Measurements from ENCODE around the gene LTC4S. TPM values are rescaled to one million over a fixed set of nuclear protein-coding genes. Genes with fewer than 3 reads are reported as not detected.
A peak's percentile ranks its signal among the peaks of the same experiment; 100 is the strongest.

LTC4S gene
- total RNA-seq, 1 experiment from 2014 or later = 3.7 TPM

- Histone ChIP-seq H3K4me2 (ENCODE audit: insufficient read depth, insufficient read length, low read length) (no peak overlapping the region), H4K20me1 (ENCODE audit: control insufficient read depth, insufficient read depth, insufficient read length) (no peaks in the 10 kb centered on the region), H4K91ac (ENCODE audit: insufficient read length, low read depth, low read length) (no peak overlapping the region), H2BK5ac (ENCODE audit: insufficient read length, low read length) (no peak overlapping the region), H3K23me2 (ENCODE audit: insufficient read length, low read depth, low read length, poor library complexity, severe bottlenecking) (no peaks in the 10 kb centered on the region), H3K4ac (ENCODE audit: low read depth, low read length) (no peak overlapping the region), H3K14ac (ENCODE audit: insufficient read depth, low read length) (no peak overlapping the region), H3K79me2 (ENCODE audit: insufficient read depth, low read length) (peaks cover 7% of the 10 kb centered on the region; the same call in 1 of the 2 replicates), H2AFZ (ENCODE audit: low read length) (no peak overlapping the region), H3K79me1 (ENCODE audit: insufficient read depth, low read depth, low read length, poor library complexity, severe bottlenecking) (peaks cover 11% of the 10 kb centered on the region), H3K27ac (ENCODE audit: insufficient read length, low read depth, low read length) (no peak overlapping the region), H3T11ph (ENCODE audit: low read length) (no peak overlapping the region), H2BK120ac (ENCODE audit: low read depth, low read length, poor library complexity, severe bottlenecking) (no peak overlapping the region), H2BK20ac (ENCODE audit: low read depth, low read length, poor library complexity, severe bottlenecking) (no peak overlapping the region), H3K4me1 (ENCODE audit: insufficient read depth, low read length) (no peaks in the 10 kb centered on the region), H2BK12ac (ENCODE audit: insufficient read length, low read depth, low read length) (no peak overlapping the region), H3K27me3 (ENCODE audit: insufficient read depth, low read length) (no peaks in the 10 kb centered on the region), H2AK5ac (ENCODE audit: insufficient read length, low read length) (no peak overlapping the region), H2BK15ac (ENCODE audit: low read depth, low read length) (no peak overlapping the region), H4K5ac (ENCODE audit: insufficient read length, low read depth, low read length) (no peak overlapping the region), H4K8ac (replicated peaks; ENCODE audit: insufficient read length, low read depth, low read length) (no peak overlapping the region), H3K56ac (ENCODE audit: insufficient read length, low read depth, low read length) (no peak overlapping the region), H3K18ac (ENCODE audit: insufficient read length, low read depth, low read length) (no peak overlapping the region), H3K23ac (ENCODE audit: insufficient read length, low read depth, low read length) (no peak overlapping the region), H3K9me3 (ENCODE audit: control insufficient read depth, low read depth, low read length) (no peaks in the 10 kb centered on the region), H3K9ac (ENCODE audit: extremely low read depth, insufficient read length, low read length) (no peak overlapping the region)
- H3K4me1 Mint-ChIP-seq = peaks cover 26 to 31% of the 10 kb centered on the region in 2 experiments
- no peaks in the 10 kb centered on the region; the same call in 1 of the 2 replicates for H3K27me3 Mint-ChIP-seq (ENCODE audit: low read depth)
- H3K4me3 Mint-ChIP-seq = no peak overlapping the region
- DNase-seq = no peak
- no peaks in the 10 kb centered on the region for H3K9me3 Mint-ChIP-seq
- TF ChIP-seq CTCF (conservative IDR thresholded peaks at IDR 0.05) = no peak
- WGBS (ENCODE audit: extremely low coverage, insufficient read length, low lambda C conversion rate) = no CpG with 5 or more reads among the region's 20 CpGs
- H3K36me3 Mint-ChIP-seq (ENCODE audit: insufficient read depth in 1 of 3, low read depth in 3 of 3) = peaks cover 34 to 59% (median 57%) of the 10 kb centered on the region in 3 experiments; a peak in 6 of 7 replicates
- H3K27ac Mint-ChIP-seq = peak overlapping the region; percentile 67 to 91 (median 87); a peak in 6 of 7 replicates
These were observed 27.6 kb upstream of the LTC4S start for GRCh38 chr5:179766021-179766725.

All from H9 (cell line).